Smooth muscle cell (in vitro differentiated cells): Measurements from ENCODE around the gene GMNN. TPM values are rescaled to one million over a fixed set of nuclear protein-coding genes. Genes with fewer than 3 reads are reported as not detected.
"Not testable (repeated sequence)": the region's sequence is repeated elsewhere in the genome, so short reads cannot be mapped to it uniquely, and the experiment has no call there.

Experiments
- DNase-seq: peaks from one replicate; lab custom pipeline; 2025; ENCODE audit not compliant: unreplicated experiment; lab: John Stamatoyannopoulos, UW
- H2AFZ ChIP-seq: fragments of 200-600 bp; sonication (generic); 2 replicates; pipeline ENCODE4 v1.6.0; 2016; ENCODE audit warnings: antibody characterized with exemption, low read depth, mild to moderate bottlenecking
- H3F3A ChIP-seq: fragments of 200-600 bp; sonication (generic); 2 replicates; pipeline ENCODE4 v1.6.0; 2017; ENCODE audit warnings: antibody characterized with exemption, low read depth
- H3K27ac ChIP-seq: fragments of 200-600 bp; sonication (generic); 2 replicates; pipeline ENCODE4 v1.5.1; 2016; ENCODE audit warnings: low read depth, mild to moderate bottlenecking
- H3K27me3 ChIP-seq: fragments of 200-600 bp; sonication (generic); 2 replicates; pipeline ENCODE4 v1.6.1; 2016; ENCODE audit warnings: low read depth, mild to moderate bottlenecking
- H3K36me3 ChIP-seq: fragments of 200-600 bp; sonication (generic); 2 replicates; pipeline ENCODE4 v1.5.1; 2016; ENCODE audit warnings: low read depth
- H3K4me1 ChIP-seq: fragments of 200-600 bp; sonication (generic); 2 replicates; pipeline ENCODE4 v1.5.1; 2016; ENCODE audit warnings: low read depth
- H3K4me2 ChIP-seq: fragments of 200-600 bp; sonication (generic); 2 replicates; pipeline ENCODE4 v1.6.0; 2016; ENCODE audit warnings: mild to moderate bottlenecking
- H3K4me3 ChIP-seq: fragments of 200-600 bp; sonication (generic); 2 replicates; pipeline ENCODE4 v1.5.1; 2016; ENCODE audit warnings: mild to moderate bottlenecking
- H3K79me2 ChIP-seq: fragments of 200-600 bp; sonication (generic); 2 replicates; pipeline ENCODE4 v1.6.0; 2016; ENCODE audit warnings: low read depth, mild to moderate bottlenecking
- H3K9ac ChIP-seq: fragments of 200-600 bp; sonication (generic); 2 replicates; pipeline ENCODE4 v1.6.0; 2016; ENCODE audit warnings: low read depth
- H3K9me3 ChIP-seq: fragments of 200-600 bp; sonication (generic); replicated peaks from 2 replicates; pipeline ENCODE4 v1.5.1; 2016; ENCODE audit warnings: low read depth
- H4K20me1 ChIP-seq: fragments of 200-600 bp; sonication (generic); 2 replicates; pipeline ENCODE4 v1.6.0; 2016; ENCODE audit warnings: low read depth
- WGBS: methylation state at CpG from one replicate; pipeline ENCODE4 v1.1.7; 2016; ENCODE audit warnings: low lambda C conversion rate; 5-methylcytosine and 5-hydroxymethylcytosine counted together
- polyA plus RNA-seq: library from polyadenylated mRNA; unstranded; fragments of >200 nt; fragmentation: Nextera tagmentation; extraction: Ambion mirVana; gene quantifications from 2 replicates; pipeline ENCODE4 v1.2.1, GENCODE V29; 2016
- total RNA-seq: library from RNA; depleted of rRNA; stranded (reverse); fragments of >200 nt; gene quantifications from 2 replicates; pipeline ENCODE4 v1.2.3, GENCODE V29; 2014
- TF ChIP-seq, protein P1 (sequence below): fragments of 200-600 bp; sonication (generic); IDR thresholded peaks from 2 replicates; pipeline ENCODE4 v1.5.1; 2017; ENCODE audit warnings: borderline replicate concordance, mild to moderate bottlenecking, antibody characterized with exemption; ENCODE audit not compliant: insufficient read depth, poor library complexity, severe bottlenecking

The GMNN gene
- total RNA-seq (31.8 and 42.5 TPM in 2 replicates), polyA plus RNA-seq (36.7 and 46.4 TPM in 2 replicates)

DNA sequence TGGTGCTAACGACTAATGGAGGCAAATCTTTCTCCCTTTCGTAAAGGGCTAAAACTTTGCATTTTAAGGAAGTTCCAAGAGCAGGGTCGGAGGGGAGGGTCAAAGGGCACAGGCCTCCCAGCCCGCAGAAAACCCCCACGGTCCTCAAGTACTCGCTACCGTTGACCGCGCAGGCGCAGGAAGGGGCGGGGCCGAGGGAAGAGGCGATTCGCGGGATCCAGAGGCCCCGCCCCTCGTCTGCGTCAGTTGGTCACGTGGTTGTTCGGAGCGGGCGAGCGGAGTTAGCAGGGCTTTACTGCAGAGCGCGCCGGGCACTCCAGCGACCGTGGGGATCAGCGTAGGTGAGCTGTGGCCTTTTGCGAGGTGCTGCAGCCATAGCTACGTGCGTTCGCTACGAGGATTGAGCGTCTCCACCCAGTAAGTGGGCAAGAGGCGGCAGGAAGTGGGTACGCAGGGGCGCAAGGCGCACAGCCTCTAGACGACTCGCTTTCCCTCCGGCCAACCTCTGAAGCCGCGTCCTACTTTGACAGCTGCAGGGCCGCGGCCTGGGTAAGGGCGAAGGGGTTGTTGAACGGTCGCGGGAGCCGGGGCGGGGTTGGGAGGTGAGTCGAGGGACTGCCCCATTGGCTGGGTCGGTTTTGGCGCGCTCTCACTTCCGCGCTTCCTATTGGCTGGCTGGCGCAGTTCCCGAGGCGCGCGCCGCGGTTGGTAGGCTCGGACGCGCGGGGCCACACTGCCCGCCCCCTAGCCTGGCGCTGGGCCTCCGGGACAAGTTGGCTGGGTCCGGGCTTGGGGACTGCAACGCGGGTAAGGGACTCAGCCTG is at the start of gene GMNN:
TSS of gene GMNN (plus strand) at position 242 of the 824 bp plus-strand sequence. CDS start 2,310 bp downstream, outside the sequence.
- TF ChIP-seq, protein P1, sequence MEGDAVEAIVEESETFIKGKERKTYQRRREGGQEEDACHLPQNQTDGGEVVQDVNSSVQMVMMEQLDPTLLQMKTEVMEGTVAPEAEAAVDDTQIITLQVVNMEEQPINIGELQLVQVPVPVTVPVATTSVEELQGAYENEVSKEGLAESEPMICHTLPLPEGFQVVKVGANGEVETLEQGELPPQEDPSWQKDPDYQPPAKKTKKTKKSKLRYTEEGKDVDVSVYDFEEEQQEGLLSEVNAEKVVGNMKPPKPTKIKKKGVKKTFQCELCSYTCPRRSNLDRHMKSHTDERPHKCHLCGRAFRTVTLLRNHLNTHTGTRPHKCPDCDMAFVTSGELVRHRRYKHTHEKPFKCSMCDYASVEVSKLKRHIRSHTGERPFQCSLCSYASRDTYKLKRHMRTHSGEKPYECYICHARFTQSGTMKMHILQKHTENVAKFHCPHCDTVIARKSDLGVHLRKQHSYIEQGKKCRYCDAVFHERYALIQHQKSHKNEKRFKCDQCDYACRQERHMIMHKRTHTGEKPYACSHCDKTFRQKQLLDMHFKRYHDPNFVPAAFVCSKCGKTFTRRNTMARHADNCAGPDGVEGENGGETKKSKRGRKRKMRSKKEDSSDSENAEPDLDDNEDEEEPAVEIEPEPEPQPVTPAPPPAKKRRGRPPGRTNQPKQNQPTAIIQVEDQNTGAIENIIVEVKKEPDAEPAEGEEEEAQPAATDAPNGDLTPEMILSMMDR = no peak
- H3K27ac ChIP-seq = peak within 1 kb of the TSS; percentile 68
- WGBS = under 1% methylated on average over 75 of the region's 75 CpGs
- H3K79me2 ChIP-seq = peaks cover 41% of the 10 kb centered on the region
- no peaks in the 10 kb centered on the region for H3K27me3 ChIP-seq
- no peaks in the 10 kb centered on the region for H3K9me3 ChIP-seq
- peak within 1 kb of the TSS; percentile 61 for H3K9ac ChIP-seq
- H2AFZ ChIP-seq = peak within 1 kb of the TSS; percentile 94
- peak; percentile 86 for DNase-seq
- H4K20me1 ChIP-seq = no peaks in the 10 kb centered on the region
- H3K4me1 ChIP-seq = peaks cover 15% of the 10 kb centered on the region
- no peaks in the 10 kb centered on the region for H3K36me3 ChIP-seq
- peak within 1 kb of the TSS; percentile 76 for H3K4me3 ChIP-seq
- H3F3A ChIP-seq = peaks cover 4% of the 10 kb centered on the region
- peak within 1 kb of the TSS; percentile 82 for H3K4me2 ChIP-seq

DNA sequence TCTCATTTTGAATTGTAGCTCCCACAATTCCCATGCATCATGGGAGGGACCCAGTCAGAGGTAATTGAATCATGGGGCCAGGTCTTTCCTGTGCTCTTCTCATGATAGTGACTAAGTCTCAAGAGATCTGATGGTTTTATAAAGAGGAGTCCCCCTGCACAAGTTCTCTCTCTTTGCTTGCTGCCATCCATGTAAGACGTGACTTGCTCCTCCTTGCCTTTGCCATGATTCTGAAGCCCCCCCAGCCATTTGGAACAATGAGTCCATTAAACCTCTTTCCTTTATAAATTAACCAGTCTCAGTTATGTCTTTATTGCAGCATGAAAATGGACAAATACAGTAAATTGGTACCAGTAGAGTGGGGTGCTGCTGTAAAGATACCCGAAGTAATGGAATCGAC is 44.1 kb upstream of the GMNN start:
- H3K4me1 ChIP-seq, H3K9ac ChIP-seq, H3K4me3 ChIP-seq, DNase-seq, H3K79me2 ChIP-seq, H3K4me2 ChIP-seq, H3K36me3 ChIP-seq, H3F3A ChIP-seq, H3K27ac ChIP-seq, H3K9me3 ChIP-seq, H2AFZ ChIP-seq, H3K27me3 ChIP-seq, H4K20me1 ChIP-seq: not testable (repeated sequence)
- 90% methylated on average over 3 of the region's 3 CpGs for WGBS

DNA sequence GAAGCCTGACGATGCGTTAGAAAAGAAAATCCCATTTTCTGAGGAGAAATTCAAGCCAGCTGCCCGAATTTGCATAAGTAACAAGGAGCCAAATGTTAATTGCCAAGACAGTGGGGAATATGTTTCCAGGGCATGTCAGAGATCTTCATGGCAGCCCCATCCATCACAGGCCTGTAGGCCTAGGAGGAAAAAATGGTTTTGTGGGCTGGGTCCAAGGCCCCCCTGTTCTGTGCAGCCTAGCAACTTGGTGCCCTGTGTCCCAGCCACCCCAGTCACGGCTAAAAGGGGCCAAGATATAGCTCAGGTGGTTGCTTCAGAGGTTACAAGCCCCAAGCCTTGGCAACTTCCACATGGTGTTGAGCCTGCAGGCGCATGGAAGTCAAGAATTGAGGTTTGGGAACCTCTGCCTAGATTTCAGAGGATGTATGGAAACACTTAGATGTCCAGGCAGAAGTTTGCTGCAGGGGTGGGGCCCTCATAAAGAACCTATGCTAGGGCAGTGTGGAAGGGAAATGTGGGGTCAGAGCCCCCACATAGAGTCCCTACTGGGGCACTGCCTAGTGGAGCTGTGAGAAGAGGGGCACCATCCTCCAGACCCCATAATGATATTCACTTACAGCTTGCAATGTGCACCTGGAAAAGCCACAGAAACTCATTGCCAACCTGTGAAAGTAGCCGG is 43.1 kb upstream of the GMNN start:
- WGBS = 85% methylated on average over 6 of the region's 6 CpGs
- not testable (repeated sequence) for H3K79me2 ChIP-seq, H4K20me1 ChIP-seq, H3K9me3 ChIP-seq, H3K27ac ChIP-seq, H3K36me3 ChIP-seq, H3K27me3 ChIP-seq, H3K4me1 ChIP-seq, H3F3A ChIP-seq, H3K4me2 ChIP-seq, H2AFZ ChIP-seq, DNase-seq, H3K9ac ChIP-seq, H3K4me3 ChIP-seq

DNA sequence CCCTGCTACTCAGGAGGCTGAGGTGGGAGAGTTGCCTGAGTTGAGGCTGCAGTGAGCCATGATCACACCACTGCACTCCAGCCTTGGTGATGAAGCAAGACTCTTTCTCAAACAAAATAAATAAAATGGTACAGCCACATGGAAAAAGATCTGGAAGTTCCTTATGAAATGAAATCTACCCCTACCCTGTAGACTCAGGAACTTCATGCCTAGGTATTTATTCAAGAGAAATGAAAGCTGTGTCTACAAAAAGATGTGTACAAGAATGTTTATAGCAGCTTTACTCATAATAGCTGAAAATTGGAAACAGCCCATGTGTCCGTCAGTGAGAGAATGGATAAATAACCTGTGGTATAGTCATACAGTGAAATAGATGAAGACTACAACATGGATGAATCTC is 40.6 kb upstream of the GMNN start:
- Histone ChIP-seq H3K27ac (no peak overlapping the region), H3K4me2 (no peak overlapping the region), H3K79me2 (no peaks in the 10 kb centered on the region), H4K20me1 (no peaks in the 10 kb centered on the region), H3K36me3 (no peaks in the 10 kb centered on the region), H3K27me3 (no peaks in the 10 kb centered on the region), H3F3A (no peaks in the 10 kb centered on the region), H3K4me1 (no peaks in the 10 kb centered on the region), H2AFZ (no peak overlapping the region), H3K4me3 (no peak overlapping the region), H3K9ac (no peak overlapping the region), H3K9me3 (no peaks in the 10 kb centered on the region)
- DNase-seq = no peak
- TF ChIP-seq, protein P1 = no peak
- 92% methylated on average over 1 of the region's 1 CpG for WGBS

DNA sequence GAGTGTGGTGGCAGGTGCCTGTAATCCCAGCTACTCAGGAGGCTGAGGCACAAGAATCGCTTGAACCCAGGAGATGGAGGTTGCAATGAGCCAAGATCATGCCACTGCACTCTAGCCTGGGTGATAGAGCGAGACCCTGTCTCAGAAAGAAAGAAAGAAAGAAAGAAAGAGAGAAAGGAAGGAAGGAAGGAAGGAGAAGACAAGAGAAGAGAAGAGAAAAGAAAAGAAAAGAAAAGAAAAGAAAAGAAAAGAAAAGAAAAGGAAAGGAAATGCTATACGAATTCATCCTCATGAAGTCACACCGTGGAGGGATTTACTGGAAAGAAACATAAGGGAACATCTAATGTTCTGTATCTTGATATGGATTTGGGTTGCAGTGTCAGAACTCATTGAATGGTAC is 40.0 kb upstream of the GMNN start:
- not testable (repeated sequence) for H3K27ac ChIP-seq, H4K20me1 ChIP-seq, H3K27me3 ChIP-seq, H3K4me2 ChIP-seq, H2AFZ ChIP-seq, H3F3A ChIP-seq, H3K79me2 ChIP-seq, H3K4me1 ChIP-seq, H3K9ac ChIP-seq, H3K9me3 ChIP-seq, DNase-seq, H3K4me3 ChIP-seq, H3K36me3 ChIP-seq
- 93% methylated on average over 4 of the region's 4 CpGs for WGBS
